ENCODE data around the gene SPATA3.
"Not testable (repeated sequence)": the region's sequence is repeated elsewhere in the genome, so short reads cannot be mapped to it uniquely, and the experiment has no call there.

Gene SPATA3

DNA sequence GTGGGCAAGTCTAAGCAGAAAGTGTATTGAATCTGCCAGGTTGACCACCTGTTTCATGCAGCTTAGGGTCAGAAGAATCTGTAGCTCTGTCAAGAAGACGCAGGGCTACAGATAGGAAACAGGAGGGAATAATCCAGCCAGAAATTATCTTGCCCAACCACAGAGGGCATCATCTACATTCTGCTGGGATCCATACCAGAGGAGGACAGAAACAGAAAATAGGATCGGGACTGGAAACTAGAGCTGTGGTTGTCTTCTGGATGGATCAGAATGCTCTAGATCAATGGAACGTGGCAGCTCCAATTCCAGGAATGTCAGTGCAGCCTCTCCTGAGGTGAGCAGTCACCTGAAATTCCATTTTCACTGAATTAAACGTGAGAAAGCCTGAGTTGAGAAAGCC, 3.6 kb downstream of the SPATA3 start:
- no peak for DNase-seq

DNA sequence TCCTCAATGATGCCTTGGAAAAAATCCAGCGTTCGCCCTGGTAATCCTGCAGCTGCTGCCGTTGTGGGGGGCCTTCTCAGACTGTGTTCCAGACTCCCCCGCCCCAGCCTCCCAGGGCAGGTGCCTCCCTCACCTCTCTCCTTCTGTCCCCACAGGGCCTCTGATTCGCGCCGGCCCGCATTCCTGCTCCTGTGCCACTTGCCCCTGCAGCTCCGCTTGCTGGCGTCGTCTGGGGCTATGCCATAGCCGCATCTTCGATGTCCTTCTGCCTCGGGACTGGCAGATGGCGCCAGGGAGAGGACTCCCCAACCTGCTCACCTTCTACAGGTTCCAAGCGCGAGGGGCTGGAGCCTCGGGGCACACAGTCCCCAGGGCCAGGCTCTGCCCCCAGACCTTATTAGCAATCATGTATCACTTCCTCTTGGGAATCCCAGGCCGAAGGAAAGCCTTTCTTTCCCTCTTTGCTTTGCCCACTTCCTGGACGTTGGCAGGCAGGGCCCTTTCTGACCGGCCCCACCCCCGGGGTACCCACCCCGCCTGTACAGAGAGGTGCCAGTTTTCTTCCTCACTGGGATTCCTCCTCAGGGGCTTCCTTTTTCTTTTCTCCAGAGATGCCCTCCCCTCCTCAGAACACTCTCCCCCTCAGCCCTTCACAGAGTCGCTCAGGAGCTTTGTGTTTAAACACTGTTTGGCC, 4.4 kb downstream of the SPATA3 start:
- no peak for DNase-seq

DNA sequence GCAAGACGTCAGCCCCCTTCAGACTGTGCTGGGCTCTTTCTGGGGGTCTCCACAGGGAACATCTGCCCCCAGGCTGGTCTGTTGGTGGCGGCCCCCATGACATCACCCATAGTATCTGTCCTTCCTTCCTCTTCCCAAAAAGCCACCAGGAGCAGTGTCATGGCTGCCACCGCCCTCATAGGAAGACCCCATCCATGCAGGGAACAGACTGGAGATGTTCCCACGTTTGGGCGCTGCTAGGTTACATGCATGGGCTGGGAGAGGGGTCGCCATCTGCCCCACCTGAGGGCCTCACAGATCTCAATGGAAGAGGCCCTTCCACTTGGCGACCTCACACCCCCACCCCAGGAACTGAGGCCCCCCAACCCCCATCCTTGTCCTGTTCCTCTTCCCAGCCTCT, 5.1 kb downstream of the SPATA3 start:
- no peak for DNase-seq

DNA sequence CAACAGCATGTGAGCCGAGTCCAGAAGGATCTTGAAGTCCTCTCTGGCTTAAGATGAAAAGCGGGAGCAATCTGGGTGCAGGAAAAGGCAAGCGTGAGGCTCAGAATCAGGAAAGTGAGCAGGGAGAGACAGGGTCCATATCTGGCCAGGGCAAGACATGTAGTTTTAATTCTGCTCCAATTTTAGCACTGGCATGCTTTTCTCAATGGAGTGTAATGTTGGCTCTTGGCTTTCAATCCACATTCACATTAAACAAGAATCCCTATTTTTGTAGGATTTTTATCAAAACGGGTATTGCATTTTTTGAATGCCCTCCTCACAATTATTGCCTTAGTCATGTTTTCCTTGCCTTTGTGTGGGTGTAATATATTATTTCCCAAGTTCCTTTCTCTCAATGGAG, 6.0 kb downstream of the SPATA3 start:
- no peak for DNase-seq

DNA sequence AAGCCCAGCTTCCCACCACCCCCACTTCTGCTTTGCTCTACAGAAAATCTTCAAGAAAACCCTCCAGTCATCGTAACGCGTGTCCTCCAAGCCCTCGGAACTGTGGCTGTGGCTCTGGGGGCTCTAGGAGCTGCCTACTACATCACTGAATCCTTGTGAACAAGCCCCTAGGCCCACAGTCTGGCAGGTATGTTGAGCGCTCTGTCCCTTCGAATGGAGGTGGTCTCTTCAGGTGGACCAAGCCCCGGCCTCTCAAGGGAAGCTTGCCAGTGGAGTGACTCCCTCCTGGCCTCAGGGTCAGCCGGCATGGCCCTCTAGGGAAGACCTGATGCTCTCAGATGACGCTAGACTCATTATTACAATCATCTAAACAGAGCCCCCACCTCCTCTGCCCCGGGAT, 6.7 kb downstream of the SPATA3 start:
- DNase-seq: no peak

DNA sequence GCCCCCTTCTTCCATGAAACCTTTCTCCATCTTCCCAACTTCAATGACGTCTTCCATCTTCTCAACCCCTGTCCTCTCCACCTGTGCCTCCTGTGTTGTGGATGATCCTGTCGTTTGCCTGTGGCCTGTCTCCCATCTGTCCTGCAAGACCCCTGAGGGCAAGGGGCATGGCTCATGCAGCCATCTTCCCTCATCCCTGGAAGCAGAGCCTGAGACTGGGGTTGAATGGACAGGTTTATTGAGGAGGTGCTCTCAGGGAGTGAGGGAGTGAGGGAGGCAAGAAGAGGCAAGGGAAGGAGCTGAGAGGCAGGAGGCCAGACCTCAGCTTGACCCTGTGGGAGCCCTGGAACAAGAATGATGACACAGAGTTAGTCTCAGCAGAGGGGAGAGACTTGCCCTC, 7.3 kb downstream of the SPATA3 start:
- DNase-seq: no peak

DNA sequence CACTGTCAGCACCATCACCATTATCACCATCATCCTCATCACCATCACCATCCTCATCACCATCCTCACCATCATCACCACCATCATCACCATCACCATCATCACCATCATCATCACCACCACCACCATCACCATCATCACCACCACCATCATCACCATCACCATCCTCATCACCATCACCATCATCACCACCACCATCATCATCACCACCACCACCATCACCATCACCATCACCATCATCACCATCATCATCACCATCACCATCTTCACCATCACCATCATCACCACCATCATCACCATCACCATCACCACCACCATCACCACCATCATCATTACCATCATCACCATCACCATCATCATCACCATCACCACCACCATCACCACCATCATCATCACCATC, 9.0 kb downstream of the SPATA3 start:
- not testable (repeated sequence) for DNase-seq

DNA sequence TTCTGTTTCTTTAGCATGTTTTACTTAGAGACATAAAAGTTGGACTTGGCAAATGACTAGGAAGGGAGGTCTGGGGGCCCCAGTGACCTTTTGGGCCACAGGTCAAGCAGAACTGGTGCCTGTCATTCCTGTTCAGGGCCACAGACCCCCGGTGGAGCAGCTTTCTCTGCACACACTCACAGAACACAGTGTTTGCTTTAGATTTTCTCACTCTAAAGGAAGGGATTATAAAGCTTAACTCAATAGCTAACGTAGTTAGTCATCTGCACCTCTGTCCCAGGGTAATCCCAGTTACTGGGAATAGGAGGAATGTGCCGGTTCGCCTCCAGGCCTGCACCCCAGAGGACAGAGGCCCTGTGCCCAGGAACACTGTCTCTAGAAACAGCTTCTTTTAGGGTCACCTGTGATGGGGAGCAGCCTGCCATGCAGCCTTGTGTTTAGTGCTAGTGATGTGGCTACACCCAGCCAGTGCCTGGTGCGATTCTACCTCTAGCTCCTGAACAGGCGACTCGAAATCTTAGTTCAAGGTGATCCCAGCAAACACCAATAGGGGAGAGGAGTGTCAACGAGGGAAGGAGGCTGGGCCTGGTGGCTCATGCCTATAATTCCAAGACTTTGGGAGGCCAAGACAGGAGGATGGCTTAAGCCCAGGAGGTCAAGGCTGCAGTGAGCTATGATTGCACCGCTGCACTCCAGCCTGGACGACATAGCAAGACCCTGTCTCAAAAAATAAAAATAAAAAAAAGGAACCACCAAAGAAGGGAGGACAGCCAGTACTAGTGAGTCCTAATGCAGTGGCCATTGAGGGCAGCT, 11.6 kb downstream of the SPATA3 start:
- DNase-seq: no peak

DNA sequence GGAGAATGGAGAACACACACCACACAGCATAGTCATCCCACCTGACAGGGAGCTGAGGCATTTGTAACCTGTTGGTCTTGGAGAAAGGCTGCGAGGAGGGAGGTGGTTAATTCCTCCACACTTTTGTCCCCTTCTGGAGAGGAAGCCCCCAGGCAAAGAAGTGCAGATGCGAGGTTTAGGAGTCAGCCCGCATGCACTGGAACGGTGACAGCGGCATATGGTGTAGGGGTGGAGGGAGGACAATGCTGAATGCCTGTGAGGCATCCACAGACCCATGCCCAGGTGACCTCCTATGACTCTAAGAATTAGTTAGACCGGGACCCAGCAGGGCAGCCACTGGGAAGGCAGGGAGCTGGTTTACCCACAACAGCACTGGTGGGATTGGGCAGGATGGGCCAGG, 12.2 kb downstream of the SPATA3 start:
- no peak for DNase-seq

DNA sequence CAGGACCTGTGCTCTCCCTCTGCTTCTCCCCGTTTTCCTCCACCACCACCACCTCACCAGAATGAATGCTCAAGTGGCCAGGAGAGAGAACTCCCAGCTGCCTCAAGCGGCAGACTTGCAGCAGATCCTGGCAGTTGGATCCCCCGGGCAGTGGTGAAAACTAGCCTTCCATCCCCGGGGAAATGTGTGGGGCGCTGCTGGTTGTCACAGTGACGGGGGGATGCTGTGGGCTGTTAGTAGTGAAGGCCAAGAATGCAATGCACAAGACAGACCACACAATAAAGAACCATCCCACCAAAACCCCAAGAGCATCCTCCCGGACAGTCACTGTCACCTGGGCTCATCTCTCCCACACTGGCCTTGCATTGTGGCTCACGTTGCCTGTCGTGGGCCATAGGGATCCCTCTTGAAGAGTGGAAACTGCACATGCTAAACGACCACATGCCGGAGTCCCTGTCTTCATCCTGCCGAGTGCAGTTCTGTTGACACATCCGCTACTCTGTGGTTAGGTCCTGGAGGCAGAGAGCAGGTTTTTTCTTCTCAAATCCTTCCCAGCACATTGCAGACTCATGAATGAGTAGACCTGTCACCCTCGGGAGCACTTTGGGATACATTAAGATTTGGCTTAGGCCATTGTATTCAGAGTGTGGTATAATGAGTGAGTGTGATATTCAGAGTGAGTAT, 13.5 kb downstream of the SPATA3 start:
- DNase-seq: no peak

DNA sequence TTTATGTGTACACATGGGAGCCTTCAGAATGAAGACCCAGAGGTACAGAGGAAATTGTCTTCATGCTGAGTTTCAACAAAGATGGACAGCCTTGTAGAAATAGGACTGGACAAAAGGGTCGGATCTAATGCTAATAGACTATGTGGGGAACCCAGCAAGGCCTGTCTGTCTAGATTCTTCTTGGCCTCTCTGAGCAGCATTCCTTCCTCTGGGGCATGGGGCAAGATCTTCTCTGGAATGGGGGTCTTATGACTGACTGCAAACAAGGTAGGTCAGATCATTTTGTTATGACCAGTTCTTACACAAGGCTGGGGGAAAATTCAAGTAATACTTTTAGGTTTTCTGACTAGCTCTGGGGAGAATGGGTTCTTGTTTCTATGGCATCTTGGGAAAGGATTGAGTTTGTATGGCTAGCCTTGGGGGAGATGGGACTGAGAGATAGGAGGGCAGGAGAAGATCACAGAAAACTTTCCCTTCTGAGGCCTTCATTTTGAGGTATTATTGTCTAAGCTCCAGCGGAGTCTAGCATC, 14.3 kb downstream of the SPATA3 start:
- DNase-seq: no peak

DNA sequence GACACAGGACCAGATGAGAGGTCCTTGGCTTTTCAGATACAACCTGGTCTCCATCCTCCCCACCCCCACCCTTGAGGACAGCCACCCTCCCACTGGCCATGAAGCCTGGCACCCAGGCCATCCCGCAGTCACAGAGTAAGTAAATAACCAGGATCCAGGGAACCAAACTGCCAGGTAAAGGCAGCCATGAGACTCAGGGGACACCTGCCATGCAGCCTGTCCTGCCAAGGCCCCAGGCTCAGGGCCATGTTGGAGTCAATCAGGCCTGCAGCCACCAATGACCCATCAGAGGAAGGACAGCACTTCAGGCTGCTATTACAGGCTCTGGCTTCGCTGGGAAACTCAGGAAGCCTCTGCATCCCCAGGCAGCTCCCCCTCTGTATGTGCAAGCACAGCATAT, 15.6 kb downstream of the SPATA3 start:
- DNase-seq: no peak

DNA sequence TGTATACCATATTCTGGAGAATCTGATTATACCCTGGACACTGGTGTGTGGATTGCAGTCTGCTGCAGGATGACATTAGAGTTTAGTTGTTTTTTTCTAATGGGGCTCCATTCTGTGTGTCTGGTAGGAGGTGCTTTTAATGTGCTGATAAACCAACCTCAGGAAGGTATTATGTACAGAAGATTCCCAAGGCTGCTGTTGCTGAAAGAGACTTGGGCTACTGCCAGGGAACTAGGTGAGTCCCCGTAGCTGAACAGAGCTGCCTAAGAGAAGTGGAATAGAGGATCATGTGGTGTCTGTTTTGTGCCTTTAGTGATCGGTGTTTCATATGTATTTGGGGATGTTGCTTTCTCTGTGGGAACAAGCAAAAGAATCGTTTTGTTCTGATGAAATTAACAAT, 16.5 kb downstream of the SPATA3 start:
- no peak for DNase-seq

DNA sequence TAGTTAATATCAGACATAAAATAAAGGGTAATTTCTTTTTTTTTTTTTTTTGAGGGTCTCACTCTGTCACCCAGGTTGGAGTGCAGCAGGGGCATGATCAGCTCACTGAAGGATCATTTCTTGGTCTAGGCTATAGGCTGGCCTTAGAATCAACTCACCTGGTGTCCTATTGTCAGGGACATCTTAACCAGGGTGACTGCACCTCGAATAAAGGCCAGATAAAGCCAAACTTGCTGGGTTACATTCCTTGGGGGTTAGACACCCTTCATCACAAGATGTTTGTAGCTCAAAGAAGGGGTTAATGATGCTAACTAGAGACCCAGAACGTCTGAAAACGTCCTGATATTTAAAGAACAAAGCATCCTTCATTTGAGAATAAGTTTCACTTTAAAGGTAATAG, 17.9 kb downstream of the SPATA3 start:
- DNase-seq: no peak

DNA sequence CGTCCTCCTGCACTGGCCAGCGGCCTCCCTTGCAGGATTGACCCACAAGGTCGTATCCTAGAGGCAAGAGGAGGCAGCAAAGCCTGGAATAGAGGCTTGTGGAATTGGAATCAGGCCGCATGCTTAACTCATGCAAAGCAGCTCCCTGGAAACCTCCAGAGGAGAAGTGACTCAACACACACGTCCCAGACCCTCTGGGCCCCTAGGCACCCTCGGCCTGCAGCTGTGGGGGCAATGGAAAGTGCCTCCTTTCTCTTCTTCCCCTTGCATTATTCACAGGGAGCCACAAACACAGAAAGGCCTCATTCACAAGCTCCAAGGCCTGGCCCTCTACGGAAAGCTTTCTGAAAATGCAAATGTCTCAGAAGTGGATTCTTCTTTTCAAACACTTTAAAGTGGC, 19.6 kb downstream of the SPATA3 start:
- no peak for DNase-seq

DNA sequence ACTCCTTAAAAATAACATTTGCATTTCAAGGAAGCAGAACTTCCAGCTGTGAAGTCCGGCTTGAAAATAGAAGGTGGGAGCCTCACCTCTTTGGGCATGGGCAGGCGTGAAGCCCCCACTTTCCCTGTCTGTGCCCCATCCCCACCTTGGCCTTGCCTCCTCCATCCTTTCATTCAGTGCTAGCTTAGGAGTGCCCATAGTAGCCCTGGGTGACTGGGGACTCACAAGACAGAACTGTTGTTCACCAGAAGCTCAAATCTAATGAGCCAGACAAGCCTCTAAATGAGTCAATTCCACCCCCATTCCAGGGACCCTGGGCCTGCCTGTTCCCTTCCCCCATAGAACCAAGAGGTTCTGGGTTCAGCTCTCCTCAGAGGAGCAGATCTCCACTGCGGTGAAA, 20.0 kb downstream of the SPATA3 start:
- DNase-seq: no peak

DNA sequence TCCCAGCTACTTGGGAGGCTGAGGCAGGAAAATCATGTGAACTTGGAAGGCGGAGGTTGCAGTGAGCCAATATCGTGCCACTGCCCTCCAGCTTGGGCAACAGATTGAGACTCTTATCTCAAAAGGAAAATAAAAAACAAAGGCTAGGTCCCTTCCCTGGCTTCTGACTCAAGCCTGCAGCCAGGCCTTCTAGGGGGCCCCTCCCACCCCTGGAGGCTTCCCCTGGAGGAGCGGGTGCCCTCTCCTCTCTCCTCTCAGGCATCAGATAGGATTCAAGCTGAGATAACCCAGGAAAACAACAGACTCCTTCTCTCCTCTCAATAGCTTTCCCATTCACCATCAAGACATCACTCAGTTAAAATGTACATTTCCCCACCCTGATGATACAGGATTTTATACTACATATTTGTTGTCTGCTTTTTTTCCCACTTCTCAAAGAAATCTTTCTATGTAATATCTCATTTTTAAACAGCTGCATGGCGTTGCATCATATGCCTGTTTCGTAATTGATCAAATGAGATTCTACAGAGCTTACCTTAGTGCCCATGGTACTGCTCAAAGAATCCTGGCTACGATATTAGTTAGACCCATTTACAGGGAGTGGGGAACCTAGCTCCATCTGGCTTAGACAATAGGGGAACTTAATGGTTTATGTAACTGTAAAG, 20.8 kb downstream of the SPATA3 start:
- DNase-seq: peak; percentile 25

DNA sequence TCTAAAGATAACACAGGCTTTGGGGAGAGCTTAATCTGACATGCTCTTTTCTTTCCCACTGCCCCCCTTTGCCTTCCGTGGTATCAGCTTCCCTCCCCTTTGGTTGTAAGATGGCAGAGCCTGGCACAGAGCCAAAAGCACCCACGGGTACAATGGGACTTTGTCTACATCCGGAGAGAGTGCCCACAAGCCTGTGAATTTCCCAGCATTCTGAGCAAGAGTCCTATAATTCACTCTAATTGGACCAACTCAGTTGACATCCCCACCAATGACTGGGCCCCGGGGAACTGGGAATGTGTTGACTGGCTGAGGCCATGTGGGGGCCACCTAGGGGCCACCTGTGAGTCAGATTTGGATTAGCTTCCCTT, 21.3 kb downstream of the SPATA3 start:
- no peak for DNase-seq

DNA sequence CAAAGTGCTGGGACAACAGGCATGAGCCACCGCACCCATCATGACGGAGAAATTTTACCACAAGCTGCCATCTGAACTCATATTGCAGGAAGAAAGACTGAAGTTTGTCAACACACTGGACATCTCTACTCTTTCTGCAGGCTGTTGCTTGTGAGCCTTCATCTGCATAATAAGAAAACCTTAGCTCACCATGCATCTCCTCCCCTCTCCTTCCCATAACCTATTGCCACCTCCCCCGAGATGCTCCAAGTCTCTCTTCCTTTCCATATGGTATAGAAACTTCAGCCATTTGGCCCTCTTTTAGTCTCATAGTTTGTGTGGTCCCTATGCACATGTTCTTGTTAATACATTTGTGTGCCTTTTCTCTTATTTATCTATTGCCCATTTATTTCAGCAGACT, 22.3 kb downstream of the SPATA3 start:
- DNase-seq: no peak

DNA sequence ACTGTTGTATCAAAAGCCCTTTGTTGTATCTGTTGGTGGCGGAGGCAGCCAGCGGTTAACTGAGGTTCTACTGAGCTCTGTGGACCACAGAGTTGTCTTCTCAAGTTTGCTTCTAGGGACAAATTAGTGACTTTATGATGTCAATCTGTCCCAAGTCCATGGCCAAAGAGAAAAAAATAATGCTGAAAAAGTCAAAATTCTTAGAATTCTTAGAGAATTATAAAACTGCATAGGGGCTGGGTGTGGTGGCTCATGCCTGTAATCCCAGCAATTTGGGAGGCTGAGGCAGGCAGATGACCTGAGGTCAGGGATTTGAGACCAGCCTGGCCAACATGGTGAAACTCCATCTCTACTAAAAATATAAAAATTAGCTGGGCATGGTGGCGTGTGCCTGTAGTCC, 29.1 kb downstream of the SPATA3 start:
- DNase-seq: not testable (repeated sequence)

DNA sequence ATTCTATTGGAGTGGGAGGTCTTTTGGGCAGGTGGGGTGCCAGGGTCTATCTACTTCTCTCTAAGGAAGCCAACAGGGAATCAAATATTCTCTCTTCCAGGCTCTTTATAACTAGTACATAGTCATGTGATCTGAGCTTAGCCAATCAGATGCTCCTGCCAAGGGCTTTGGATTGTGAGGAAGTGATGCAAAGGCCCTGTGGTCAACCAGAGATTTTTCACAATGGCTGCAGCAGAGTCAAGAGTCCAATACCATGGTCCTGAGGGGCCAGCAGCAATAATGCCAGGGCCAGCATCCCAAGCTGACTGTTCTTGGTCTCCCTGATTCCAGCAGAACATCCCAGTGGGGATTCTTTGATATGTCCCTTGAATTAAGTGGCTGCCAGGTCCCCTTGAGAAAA, 33.0 kb downstream of the SPATA3 start:
- DNase-seq: no peak

DNA sequence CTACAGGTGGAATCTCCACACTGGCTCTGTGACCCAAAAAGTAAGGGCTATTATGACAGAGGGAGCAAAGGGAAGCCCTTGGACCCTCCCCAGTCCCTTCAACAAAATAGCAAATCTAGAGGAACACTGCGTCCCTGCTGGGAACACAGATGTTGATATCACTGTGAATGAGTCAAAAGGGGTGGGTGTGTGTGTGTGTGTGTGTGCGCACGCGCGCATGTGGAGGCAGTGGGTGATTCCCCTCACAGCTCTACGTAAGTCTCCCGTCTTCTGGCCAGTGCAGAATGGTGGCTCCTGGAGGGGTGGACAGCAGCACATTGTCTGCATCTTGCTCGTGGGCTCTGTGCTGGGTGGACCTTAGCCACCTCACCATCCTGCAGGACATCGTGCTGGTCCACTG, 33.6 kb downstream of the SPATA3 start:
- DNase-seq: no peak

DNA sequence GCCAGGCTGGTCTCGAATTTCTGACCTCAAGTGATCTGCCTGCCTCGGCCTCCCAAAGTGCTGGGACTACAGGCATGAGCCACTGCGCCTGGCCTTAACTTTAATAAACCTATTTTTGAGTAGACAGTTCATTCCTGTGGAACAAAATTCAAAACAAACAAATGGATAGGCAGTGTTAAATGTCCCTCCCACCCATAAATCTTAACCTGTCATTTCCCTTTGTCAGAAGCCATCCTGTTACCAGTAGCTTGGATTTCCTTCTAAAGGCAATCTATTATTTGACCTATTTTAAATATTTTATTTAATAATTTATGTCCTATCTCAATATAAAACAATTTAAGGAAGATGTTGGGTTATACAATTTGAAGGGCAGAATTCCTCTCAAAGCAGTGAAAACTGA, 34.8 kb downstream of the SPATA3 start:
- DNase-seq: no peak
